ENCODE data around the gene DLGAP1.

Gene DLGAP1

GRCh38 chr18:3597409-3598357, 857.4 kb downstream of the DLGAP1 start:
- H3K27ac ChIP-seq (replicated peaks) = peak overlapping the region; percentile 77

GRCh38 chr18:3596637-3597384, 858.3 kb downstream of the DLGAP1 start:
- DNase-seq (ENCODE audit: low read depth in 1 of 2, low spot score in 1 of 2) = peak in 1 of 2 experiments; percentile 82
- H3K4me3 ChIP-seq (replicated peaks; ENCODE audit: insufficient read depth, low read length) = no peak overlapping the region
- TF ChIP-seq POLR2AphosphoS5 (IDR thresholded peaks at IDR 0.05; ENCODE audit: low read depth) = peak; percentile 85
- TF ChIP-seq, protein P1, sequence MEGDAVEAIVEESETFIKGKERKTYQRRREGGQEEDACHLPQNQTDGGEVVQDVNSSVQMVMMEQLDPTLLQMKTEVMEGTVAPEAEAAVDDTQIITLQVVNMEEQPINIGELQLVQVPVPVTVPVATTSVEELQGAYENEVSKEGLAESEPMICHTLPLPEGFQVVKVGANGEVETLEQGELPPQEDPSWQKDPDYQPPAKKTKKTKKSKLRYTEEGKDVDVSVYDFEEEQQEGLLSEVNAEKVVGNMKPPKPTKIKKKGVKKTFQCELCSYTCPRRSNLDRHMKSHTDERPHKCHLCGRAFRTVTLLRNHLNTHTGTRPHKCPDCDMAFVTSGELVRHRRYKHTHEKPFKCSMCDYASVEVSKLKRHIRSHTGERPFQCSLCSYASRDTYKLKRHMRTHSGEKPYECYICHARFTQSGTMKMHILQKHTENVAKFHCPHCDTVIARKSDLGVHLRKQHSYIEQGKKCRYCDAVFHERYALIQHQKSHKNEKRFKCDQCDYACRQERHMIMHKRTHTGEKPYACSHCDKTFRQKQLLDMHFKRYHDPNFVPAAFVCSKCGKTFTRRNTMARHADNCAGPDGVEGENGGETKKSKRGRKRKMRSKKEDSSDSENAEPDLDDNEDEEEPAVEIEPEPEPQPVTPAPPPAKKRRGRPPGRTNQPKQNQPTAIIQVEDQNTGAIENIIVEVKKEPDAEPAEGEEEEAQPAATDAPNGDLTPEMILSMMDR (IDR thresholded peaks at IDR 0.05; ENCODE audit: insufficient read depth, low read length) = peak; percentile 34
- TF ChIP-seq GABPA (IDR thresholded peaks at IDR 0.05; ENCODE audit: low read depth) = no peak
- peak overlapping the region; percentile 77 for H3K27ac ChIP-seq (replicated peaks)
- no peaks in the 10 kb centered on the region for H3K27me3 ChIP-seq (ENCODE audit: insufficient read depth, poor library complexity, severe bottlenecking)

More at GRCh38 chr18:3597409-3598357, 857.4 kb downstream of the DLGAP1 start:
- DNase-seq (ENCODE audit: low read depth in 1 of 2, low spot score in 1 of 2) = no peak
- no peak overlapping the region for H3K4me3 ChIP-seq (replicated peaks; ENCODE audit: insufficient read depth, low read length)
- TF ChIP-seq SPI1 (IDR thresholded peaks at IDR 0.05; ENCODE audit: borderline replicate concordance, low read depth) (no peak), POLR2AphosphoS5 (IDR thresholded peaks at IDR 0.05; ENCODE audit: low read depth) (no peak), REST (IDR thresholded peaks at IDR 0.05; ENCODE audit: insufficient replicate concordance, low read depth) (no peak), GABPA (IDR thresholded peaks at IDR 0.05; ENCODE audit: low read depth) (no peak)
- TF ChIP-seq, protein P1 (IDR thresholded peaks at IDR 0.05; ENCODE audit: insufficient read depth, low read length) = no peak
- H3K27me3 ChIP-seq (ENCODE audit: insufficient read depth, poor library complexity, severe bottlenecking) = no peaks in the 10 kb centered on the region

DNA sequence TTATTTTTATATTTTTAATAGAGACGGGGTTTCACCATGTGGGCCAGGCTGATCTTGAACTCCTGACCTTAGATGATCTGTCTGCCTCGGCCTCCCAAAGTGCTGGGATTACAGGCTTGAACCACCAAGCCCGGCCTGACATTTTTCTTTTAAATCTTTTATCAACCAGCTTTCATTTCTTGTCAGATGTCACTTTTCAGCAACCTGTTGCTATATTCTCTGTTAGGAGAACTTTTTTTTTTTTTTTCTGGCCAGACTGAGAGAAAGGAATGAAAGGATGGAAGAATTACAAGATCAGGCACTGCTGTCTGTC, 858.8 kb downstream of the DLGAP1 start:
- Histone ChIP-seq H3K27ac (replicated peaks) (peak overlapping the region; percentile 77), H3K27me3 (ENCODE audit: insufficient read depth, poor library complexity, severe bottlenecking) (no peaks in the 10 kb centered on the region), H3K4me3 (replicated peaks; ENCODE audit: insufficient read depth, low read length) (no peak overlapping the region)
- TF ChIP-seq REST (IDR thresholded peaks at IDR 0.05; ENCODE audit: insufficient replicate concordance, low read depth) (no peak), POLR2AphosphoS5 (IDR thresholded peaks at IDR 0.05; ENCODE audit: low read depth) (no peak), SPI1 (IDR thresholded peaks at IDR 0.05; ENCODE audit: borderline replicate concordance, low read depth) (no peak), GABPA (IDR thresholded peaks at IDR 0.05; ENCODE audit: low read depth) (no peak)
- TF ChIP-seq, protein P1 (IDR thresholded peaks at IDR 0.05; ENCODE audit: insufficient read depth, low read length) = no peak
- DNase-seq (ENCODE audit: low read depth in 1 of 2, low spot score in 1 of 2) = no peak

Data from HL-60 (cell line).